ENCODE measurements around the gene TRMT44.
A peak's percentile ranks its signal among the peaks of the same experiment; 100 is the strongest.

The TRMT44 gene

DNA sequence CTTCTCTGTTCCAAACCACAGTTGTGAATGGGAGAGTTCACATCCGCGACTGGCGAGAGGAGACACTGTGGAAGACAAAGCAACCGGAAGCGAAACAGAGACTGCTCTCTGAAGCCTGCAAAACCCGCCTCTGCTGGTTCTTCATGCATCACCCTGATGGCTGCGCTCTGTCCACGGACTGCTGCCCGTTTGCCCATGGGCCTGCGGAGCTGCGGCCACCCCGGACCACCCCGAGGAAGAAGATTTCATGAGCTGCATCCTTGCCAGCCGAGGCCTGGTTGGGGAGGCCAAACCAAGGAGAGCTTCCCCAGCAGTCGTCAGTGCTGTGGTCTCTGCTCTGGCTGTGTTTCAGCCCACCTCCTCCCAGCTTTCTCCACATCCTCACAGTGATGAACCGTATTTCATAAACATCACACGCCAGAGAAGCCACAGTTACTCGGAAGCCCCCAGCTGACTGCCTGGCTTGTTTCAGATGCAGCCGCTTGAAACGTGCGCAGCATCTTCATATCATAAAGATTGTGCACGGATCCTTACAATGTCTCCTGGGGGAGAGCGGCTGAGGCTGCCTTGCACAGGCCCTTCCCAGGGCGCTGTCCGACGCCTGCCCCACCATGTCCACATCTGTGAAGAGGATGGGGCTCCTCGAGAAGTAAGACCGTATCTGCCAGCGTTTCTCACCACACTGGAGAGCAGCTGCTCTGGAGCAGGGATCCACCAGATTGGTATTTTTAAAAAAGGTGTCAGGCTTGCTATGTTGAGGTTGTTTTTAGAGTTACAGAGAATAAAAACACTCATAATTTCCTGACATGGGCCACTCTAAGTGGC, 35.4 kb downstream of the TRMT44 start:
- no peak for TF ChIP-seq CEBPB (IDR thresholded peaks at IDR 0.05)
- no peak for TF ChIP-seq TCF12 (IDR thresholded peaks at IDR 0.05; ENCODE audit: low read depth)
- TF ChIP-seq FOXM1 (IDR thresholded peaks at IDR 0.05; ENCODE audit: borderline replicate concordance, low read depth), result no peak
- no peak for TF ChIP-seq EP300 (IDR thresholded peaks at IDR 0.05; ENCODE audit: borderline replicate concordance)
- TF ChIP-seq, protein P1, sequence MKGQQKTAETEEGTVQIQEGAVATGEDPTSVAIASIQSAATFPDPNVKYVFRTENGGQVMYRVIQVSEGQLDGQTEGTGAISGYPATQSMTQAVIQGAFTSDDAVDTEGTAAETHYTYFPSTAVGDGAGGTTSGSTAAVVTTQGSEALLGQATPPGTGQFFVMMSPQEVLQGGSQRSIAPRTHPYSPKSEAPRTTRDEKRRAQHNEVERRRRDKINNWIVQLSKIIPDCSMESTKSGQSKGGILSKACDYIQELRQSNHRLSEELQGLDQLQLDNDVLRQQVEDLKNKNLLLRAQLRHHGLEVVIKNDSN (IDR thresholded peaks at IDR 0.05), result no peak
- TF ChIP-seq CREB1 (IDR thresholded peaks at IDR 0.05; ENCODE audit: low read depth), result no peak
- no peak for TF ChIP-seq NFIC (IDR thresholded peaks at IDR 0.05)
- TF ChIP-seq ZBTB7A (IDR thresholded peaks at IDR 0.05; ENCODE audit: low read depth), result no peak
- TF ChIP-seq TEAD4 (IDR thresholded peaks at IDR 0.05), result no peak
- no peak for TF ChIP-seq EGR1 (IDR thresholded peaks at IDR 0.05)

DNA sequence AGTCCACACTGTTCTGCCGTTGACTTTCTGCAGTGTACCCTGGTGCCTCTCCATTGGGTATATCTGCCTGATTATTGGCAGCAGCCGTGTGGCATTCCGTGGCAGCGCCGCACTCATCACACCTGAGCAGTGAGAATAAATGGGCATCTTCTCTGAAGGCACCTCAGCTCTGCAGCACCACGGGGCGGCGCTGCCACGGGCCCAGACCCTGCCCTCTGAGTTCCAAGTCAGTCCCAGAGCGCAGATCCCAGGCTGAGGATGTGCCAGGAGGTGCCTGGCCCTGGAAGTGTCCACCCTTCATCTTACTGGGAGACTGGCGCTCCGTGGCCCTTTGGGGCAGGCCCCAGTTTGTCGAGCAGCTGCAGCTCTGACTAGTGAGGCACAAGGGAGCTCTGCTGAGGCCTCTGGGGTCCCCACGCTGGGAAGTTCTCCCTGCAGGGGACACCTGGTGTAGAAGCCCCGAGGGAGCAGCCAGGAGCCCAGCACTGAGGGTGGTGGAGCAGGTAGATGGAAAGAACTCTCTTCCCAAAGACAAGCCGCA, 36.6 kb downstream of the TRMT44 start:
- TF ChIP-seq ZBTB7A (IDR thresholded peaks at IDR 0.05; ENCODE audit: low read depth), result no peak
- no peak for TF ChIP-seq YY1 (IDR thresholded peaks at IDR 0.05; ENCODE audit: low read depth)
- no peak for TF ChIP-seq TCF12 (IDR thresholded peaks at IDR 0.05; ENCODE audit: low read depth)
- TF ChIP-seq TEAD4 (IDR thresholded peaks at IDR 0.05), result no peak
- no peak for TF ChIP-seq FOXM1 (IDR thresholded peaks at IDR 0.05; ENCODE audit: borderline replicate concordance, low read depth)
- TF ChIP-seq EGR1 (IDR thresholded peaks at IDR 0.05), result no peak
- no peak for TF ChIP-seq NFIC (IDR thresholded peaks at IDR 0.05)
- TF ChIP-seq, protein P2, sequence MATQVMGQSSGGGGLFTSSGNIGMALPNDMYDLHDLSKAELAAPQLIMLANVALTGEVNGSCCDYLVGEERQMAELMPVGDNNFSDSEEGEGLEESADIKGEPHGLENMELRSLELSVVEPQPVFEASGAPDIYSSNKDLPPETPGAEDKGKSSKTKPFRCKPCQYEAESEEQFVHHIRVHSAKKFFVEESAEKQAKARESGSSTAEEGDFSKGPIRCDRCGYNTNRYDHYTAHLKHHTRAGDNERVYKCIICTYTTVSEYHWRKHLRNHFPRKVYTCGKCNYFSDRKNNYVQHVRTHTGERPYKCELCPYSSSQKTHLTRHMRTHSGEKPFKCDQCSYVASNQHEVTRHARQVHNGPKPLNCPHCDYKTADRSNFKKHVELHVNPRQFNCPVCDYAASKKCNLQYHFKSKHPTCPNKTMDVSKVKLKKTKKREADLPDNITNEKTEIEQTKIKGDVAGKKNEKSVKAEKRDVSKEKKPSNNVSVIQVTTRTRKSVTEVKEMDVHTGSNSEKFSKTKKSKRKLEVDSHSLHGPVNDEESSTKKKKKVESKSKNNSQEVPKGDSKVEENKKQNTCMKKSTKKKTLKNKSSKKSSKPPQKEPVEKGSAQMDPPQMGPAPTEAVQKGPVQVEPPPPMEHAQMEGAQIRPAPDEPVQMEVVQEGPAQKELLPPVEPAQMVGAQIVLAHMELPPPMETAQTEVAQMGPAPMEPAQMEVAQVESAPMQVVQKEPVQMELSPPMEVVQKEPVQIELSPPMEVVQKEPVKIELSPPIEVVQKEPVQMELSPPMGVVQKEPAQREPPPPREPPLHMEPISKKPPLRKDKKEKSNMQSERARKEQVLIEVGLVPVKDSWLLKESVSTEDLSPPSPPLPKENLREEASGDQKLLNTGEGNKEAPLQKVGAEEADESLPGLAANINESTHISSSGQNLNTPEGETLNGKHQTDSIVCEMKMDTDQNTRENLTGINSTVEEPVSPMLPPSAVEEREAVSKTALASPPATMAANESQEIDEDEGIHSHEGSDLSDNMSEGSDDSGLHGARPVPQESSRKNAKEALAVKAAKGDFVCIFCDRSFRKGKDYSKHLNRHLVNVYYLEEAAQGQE (IDR thresholded peaks at IDR 0.05; ENCODE audit: low read depth), result no peak
- TF ChIP-seq CREB1 (IDR thresholded peaks at IDR 0.05; ENCODE audit: low read depth), result no peak
- TF ChIP-seq, protein P3, sequence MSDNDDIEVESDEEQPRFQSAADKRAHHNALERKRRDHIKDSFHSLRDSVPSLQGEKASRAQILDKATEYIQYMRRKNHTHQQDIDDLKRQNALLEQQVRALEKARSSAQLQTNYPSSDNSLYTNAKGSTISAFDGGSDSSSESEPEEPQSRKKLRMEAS (IDR thresholded peaks at IDR 0.05), result no peak
- TF ChIP-seq, protein P1 (IDR thresholded peaks at IDR 0.05), result no peak
- TF ChIP-seq EP300 (IDR thresholded peaks at IDR 0.05; ENCODE audit: borderline replicate concordance), result no peak
- TF ChIP-seq TAF1 (IDR thresholded peaks at IDR 0.05; ENCODE audit: low read depth), result no peak
- no peak for TF ChIP-seq RAD21 (IDR thresholded peaks at IDR 0.05; ENCODE audit: low read depth)
- no peak for TF ChIP-seq CEBPB (IDR thresholded peaks at IDR 0.05)

DNA sequence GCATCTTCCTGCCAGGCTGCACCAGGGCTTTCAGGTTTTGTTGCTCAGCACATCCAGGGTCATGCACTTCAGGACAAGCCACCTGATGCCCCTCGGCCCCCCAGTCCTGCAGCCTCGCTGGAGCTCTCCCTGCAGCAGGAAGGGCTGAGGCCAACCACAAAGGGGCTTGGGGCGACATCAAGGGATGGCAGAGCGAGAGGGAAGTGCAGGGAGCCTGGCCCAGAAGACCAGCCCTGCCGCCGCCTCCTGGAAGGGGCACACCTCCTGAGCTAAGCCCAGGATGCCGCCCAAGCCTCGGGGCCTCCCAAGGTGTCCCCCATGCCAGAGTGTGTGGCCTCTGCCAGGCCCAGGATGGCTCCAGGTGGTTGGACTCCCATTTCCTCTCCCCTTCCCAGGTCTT, 37.1 kb downstream of the TRMT44 start:
- TF ChIP-seq CREB1 (IDR thresholded peaks at IDR 0.05; ENCODE audit: low read depth) (no peak), TCF12 (IDR thresholded peaks at IDR 0.05; ENCODE audit: low read depth) (no peak), YY1 (IDR thresholded peaks at IDR 0.05; ENCODE audit: low read depth) (no peak), RAD21 (IDR thresholded peaks at IDR 0.05; ENCODE audit: low read depth) (no peak), FOXM1 (IDR thresholded peaks at IDR 0.05; ENCODE audit: borderline replicate concordance, low read depth) (no peak), TEAD4 (IDR thresholded peaks at IDR 0.05) (no peak), EGR1 (IDR thresholded peaks at IDR 0.05) (no peak), ZBTB7A (IDR thresholded peaks at IDR 0.05; ENCODE audit: low read depth) (no peak), TAF1 (IDR thresholded peaks at IDR 0.05; ENCODE audit: low read depth) (no peak)

DNA sequence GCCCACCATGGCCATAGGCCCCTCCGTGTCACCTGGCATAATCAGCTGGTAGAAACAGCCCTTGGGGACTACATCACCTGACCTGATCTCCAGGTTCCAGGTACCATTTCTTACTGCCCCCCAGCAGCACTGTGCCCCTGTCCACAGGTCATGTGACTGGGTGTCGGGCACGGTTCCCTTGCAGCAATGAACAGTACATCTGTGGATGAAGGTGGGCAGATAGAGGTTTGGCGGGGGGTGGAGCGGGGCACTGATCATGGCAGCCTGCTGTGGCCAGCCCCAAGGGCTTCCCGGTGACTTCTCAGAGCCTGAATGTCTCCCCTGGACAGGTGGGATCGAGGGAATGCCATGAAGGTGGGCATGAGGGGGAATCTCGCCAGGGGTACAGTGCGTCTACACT, 37.8 kb downstream of the TRMT44 start:
- TF ChIP-seq, protein P1 (IDR thresholded peaks at IDR 0.05), result 0 out of 2 replicates have a peak, but pooled peaks have one; percentile 42
- no peak for TF ChIP-seq RAD21 (IDR thresholded peaks at IDR 0.05; ENCODE audit: low read depth)

DNA sequence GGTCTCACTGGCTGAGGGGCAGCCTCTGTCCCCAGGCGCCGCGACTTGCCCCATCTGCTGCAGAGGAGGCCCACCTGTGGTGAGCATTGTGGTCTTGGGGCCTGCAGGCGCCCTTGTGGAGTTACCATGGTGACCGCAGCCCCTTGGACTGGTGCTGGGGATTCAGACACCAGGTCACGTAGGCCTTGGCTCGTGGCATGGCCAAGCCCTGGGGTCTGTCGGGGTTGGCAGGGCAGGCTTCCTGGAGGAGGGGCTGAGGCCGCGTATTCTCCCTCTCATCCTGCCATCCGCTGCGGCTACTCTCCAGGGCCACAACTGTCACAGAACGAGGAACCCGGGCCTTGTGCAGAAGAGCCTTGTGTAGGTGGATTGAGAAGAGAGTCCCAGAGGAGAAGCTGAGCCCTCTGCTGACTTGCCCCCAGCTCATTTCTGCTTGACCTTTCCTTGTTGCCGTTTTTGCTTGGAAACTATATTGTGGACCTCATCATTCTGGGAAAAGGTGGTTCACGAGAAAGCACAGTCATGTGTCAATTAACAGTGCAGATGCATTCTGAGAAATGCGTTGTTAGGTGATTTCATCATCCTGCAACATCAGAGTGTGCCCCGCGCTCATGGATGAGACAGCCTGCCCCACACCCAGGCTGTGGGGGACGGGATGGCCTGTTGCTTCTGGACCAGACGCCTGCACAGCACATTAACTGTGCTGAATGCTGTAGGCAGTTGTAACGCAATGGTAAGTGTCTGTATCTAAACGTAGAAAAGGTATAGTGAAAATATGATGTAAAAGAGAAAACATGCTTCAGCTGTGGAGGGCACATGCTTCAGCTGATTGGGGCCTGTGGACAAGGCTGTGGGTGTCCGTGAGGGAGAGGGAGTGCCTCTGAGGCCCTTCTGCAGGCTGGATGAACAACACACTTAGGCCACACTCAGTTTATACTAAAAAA, 38.5 kb downstream of the TRMT44 start:
- TF ChIP-seq RAD21 (IDR thresholded peaks at IDR 0.05; ENCODE audit: low read depth), result no peak
- no peak for TF ChIP-seq ZBTB7A (IDR thresholded peaks at IDR 0.05; ENCODE audit: low read depth)
- no peak for TF ChIP-seq EGR1 (IDR thresholded peaks at IDR 0.05)

DNA sequence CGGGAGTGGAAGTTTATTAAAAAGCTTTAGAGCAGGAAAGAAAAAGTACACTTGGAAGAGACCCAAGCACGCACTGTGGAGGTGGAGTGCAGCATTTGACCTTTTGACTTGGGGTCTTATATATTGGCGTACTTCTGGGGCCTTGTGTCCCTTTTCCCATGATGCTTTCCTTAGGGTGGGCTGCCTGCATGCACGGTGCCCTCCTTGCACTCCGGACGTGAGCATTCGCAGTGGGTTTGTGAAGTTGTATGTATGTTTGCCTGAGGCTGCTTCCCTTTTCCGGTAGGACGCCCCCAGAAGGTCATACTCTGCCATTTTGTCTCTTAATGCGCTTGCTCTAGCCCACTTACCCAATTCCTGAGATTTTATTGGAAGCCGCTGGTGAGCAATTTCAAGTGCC, 39.6 kb downstream of the TRMT44 start:
- TF ChIP-seq FOXM1 (IDR thresholded peaks at IDR 0.05; ENCODE audit: borderline replicate concordance, low read depth), result no peak
- TF ChIP-seq YY1 (IDR thresholded peaks at IDR 0.05; ENCODE audit: low read depth), result no peak
- TF ChIP-seq CEBPB (IDR thresholded peaks at IDR 0.05), result no peak
- TF ChIP-seq CREB1 (IDR thresholded peaks at IDR 0.05; ENCODE audit: low read depth), result no peak
- TF ChIP-seq, protein P2 (IDR thresholded peaks at IDR 0.05; ENCODE audit: low read depth), result no peak
- TF ChIP-seq TCF12 (IDR thresholded peaks at IDR 0.05; ENCODE audit: low read depth), result no peak
- TF ChIP-seq ZBTB7A (IDR thresholded peaks at IDR 0.05; ENCODE audit: low read depth), result no peak
- no peak for TF ChIP-seq RAD21 (IDR thresholded peaks at IDR 0.05; ENCODE audit: low read depth)
- no peak for TF ChIP-seq EGR1 (IDR thresholded peaks at IDR 0.05)
- no peak for TF ChIP-seq EP300 (IDR thresholded peaks at IDR 0.05; ENCODE audit: borderline replicate concordance)
- TF ChIP-seq, protein P1 (IDR thresholded peaks at IDR 0.05), result no peak
